Measurements from ENCODE around the gene RDH12. TPM values are rescaled to one million over a fixed set of nuclear protein-coding genes. Genes with fewer than 3 reads are reported as not detected.
A peak's percentile ranks its signal among the peaks of the same experiment; 100 is the strongest.

RDH12 gene
- total and polyA plus RNA-seq, 9 of the 15 experiments (the other 6 are each of a cell fraction or from before 2014, with no cell fraction given), result 0.03 to 0.29 (median 0.07) TPM; not detected in 2

GRCh38 chr14:67728258-67728657, 26.6 kb downstream of the RDH12 start (continued):
- TF ChIP-seq MTF1 (CRISPR knock-in tag; IDR thresholded peaks at IDR 0.05; ENCODE audit: borderline replicate concordance), result no peak
- no peak for TF ChIP-seq SRF (CRISPR knock-in tag; IDR thresholded peaks at IDR 0.05)

- Histone ChIP-seq H3K36me3 (ENCODE audit: control insufficient read depth, insufficient read depth, low read length) (no peaks in the 10 kb centered on the region), H3K9me3 (replicated peaks; ENCODE audit: control insufficient read depth, insufficient read depth, low read depth, low read length) (no peaks in the 10 kb centered on the region), H3K27ac (ENCODE audit: extremely low read depth, low read depth, low read length) (no peak overlapping the region), H3K4me1 (replicated peaks in 1 of 2; ENCODE audit: control insufficient read depth in 2 of 2, insufficient read depth in 2 of 2, low read length in 2 of 2) (peaks cover 0 to 5% of the 10 kb centered on the region in 2 experiments; a peak in 3 of 5 replicates), H3K79me2 (ENCODE audit: control insufficient read depth, insufficient read depth, low read length) (no peaks in the 10 kb centered on the region), H3K9ac (ENCODE audit: insufficient read depth in 1 of 2, low read depth in 2 of 2, low read length in 2 of 2) (peak overlapping the region in 1 of 2 experiments; percentile 36; a peak in 1 of 4 replicates), H3K4me2 (ENCODE audit: insufficient read depth, low read length) (peak overlapping the region; percentile 16; the same call in 1 of the 2 replicates), H3K9me1 (ENCODE audit: control insufficient read depth, insufficient read depth, low read length) (no peaks in the 10 kb centered on the region), H4K20me1 (replicated peaks; ENCODE audit: control insufficient read depth, insufficient read depth, low read length) (no peaks in the 10 kb centered on the region), H3K4me3 (no peak overlapping the region), H3K27me3 (ENCODE audit: control insufficient read depth in 2 of 2, insufficient read depth in 2 of 2, low read length in 2 of 2) (no peaks in the 10 kb centered on the region; a peak in 1 of 5 replicates), H2AFZ (ENCODE audit: low read depth, low read length) (peak overlapping the region; percentile 78)
- ChIA-PET CTCF (ENCODE audit: low intra/inter-chr PET ratio) (no interaction called here), POLR2A (interaction anchor here (0.7 to 1.1 kb wide), 3 partner anchors 10 to 14 kb away, joined by 3 to 4 read pairs (median 3); no protein-coding TSS in a partner anchor)
- intact Hi-C loops (cut with micrococcal nuclease) (no loop called here), in situ Hi-C loops (cut with MboI) (no loop called here)
- WGBS (ENCODE audit: insufficient coverage, low coverage, missing lambda C conversion rate), result 27% methylated on average over 16 of the region's 21 CpGs
- no peak for FAIRE-seq
- BruUV-seq (replicated peaks), result no TSS peak
- DNase-seq (ENCODE audit: extremely low read depth in 1 of 4, low spot score in 3 of 4), result no peak
- ATAC-seq, result peak; percentile 80
- TF ChIP-seq E2F6 (IDR thresholded peaks at IDR 0.05; ENCODE audit: borderline replicate concordance in 1 of 2, extremely low read depth in 1 of 2, insufficient read depth in 1 of 2, insufficient read length in 1 of 2, low read depth in 1 of 2, low read length in 1 of 2, poor library complexity in 1 of 2, severe bottlenecking in 1 of 2), result no peak
- TF ChIP-seq ARID3B (CRISPR knock-in tag; IDR thresholded peaks at IDR 0.05; ENCODE audit: borderline replicate concordance), result no peak
- TF ChIP-seq LCOR (CRISPR knock-in tag; IDR thresholded peaks at IDR 0.05), result no peak
- no peak for TF ChIP-seq GTF2E2 (tag; IDR thresholded peaks at IDR 0.05)
- no peak for TF ChIP-seq CHD1 (IDR thresholded peaks at IDR 0.05; ENCODE audit: low read length)
- no peak for TF ChIP-seq ARNT (IDR thresholded peaks at IDR 0.05)
- no peak for TF ChIP-seq SAP30 (IDR thresholded peaks at IDR 0.05; ENCODE audit: borderline replicate concordance, insufficient read depth, low read depth, low read length, poor library complexity, severe bottlenecking)
- no peak for TF ChIP-seq PBX2 (CRISPR knock-in tag; IDR thresholded peaks at IDR 0.05; ENCODE audit: low read depth)
- TF ChIP-seq PBX2 (tag; conservative IDR thresholded peaks at IDR 0.05; ENCODE audit: low read depth), result no peak
- TF ChIP-seq ZNF584 (CRISPR knock-in tag; IDR thresholded peaks at IDR 0.05; ENCODE audit: low read depth), result no peak
- TF ChIP-seq ZNF224 (CRISPR knock-in tag; IDR thresholded peaks at IDR 0.05), result no peak
These were observed 27.6 kb downstream of the RDH12 start for GRCh38 chr14:67729072-67729885.

Measured in K562 (cell line).